BJ (cell line): ENCODE data around the gene ZYX. TPM values are rescaled to one million over a fixed set of nuclear protein-coding genes. Genes with fewer than 3 reads are reported as not detected.
"Not testable (repeated sequence)": the region's sequence is repeated elsewhere in the genome, so short reads cannot be mapped to it uniquely, and the experiment has no call there.

Experiments used
- CTCF ChIA-PET: fragments of 350-600 bp; formaldehyde crosslinking; extraction: SDS; loops from one replicate; lab custom pipeline; 2021; ENCODE audit warnings: antibody characterized with exemption, inconsistent platforms; lab: Yijun Ruan, JAX
- POLR2A ChIA-PET: fragments of 300-600 bp; sonication (Branson Sonifier 250); formaldehyde crosslinking; extraction: SDS; loops from one replicate; lab custom pipeline; 2021; ENCODE audit warnings: antibody characterized with exemption; lab: Charles Lee
- DNase-seq: peaks from one replicate; pipeline ENCODE4 v3.0.0-alpha.2; 2011; ENCODE audit warnings: low read depth
- H3K27me3 ChIP-seq: 2 replicates; pipeline ENCODE4 v1.6.0; 2011; ENCODE audit warnings: low read length; ENCODE audit not compliant: control insufficient read depth, insufficient read depth
- H3K36me3 ChIP-seq: 2 replicates; pipeline ENCODE4 v1.5.1; 2011; ENCODE audit warnings: low read length; ENCODE audit not compliant: control insufficient read depth, insufficient read depth
- H3K4me3 ChIP-seq: 2 replicates; pipeline ENCODE4 v1.5.1; 2011; ENCODE audit warnings: low read depth, mild to moderate bottlenecking, control low read depth, low read length
- CTCF ChIP-seq: IDR thresholded peaks from 2 replicates; pipeline ENCODE4 v1.5.1; 2011; ENCODE audit warnings: low read depth, mild to moderate bottlenecking, control low read depth, inconsistent platforms, low read length, moderate library complexity; ENCODE audit not compliant: insufficient read depth
- polyA plus RNA-seq: library from polyadenylated mRNA; depleted of rRNA; stranded (reverse); fragments of >200 nt; gene quantifications from 2 replicates; pipeline ENCODE4 v1.2.3, GENCODE V29; 2011

Gene ZYX
- polyA plus RNA-seq, 1 experiment: 69.9 TPM

GRCh38 chr7:143417734-143418383 lies 36.7 kb downstream of the ZYX start:
- Histone ChIP-seq H3K27me3 (no peaks in the 10 kb centered on the region), H3K36me3 (no peaks in the 10 kb centered on the region), H3K4me3 (no peak overlapping the region)
- no peak for DNase-seq
- TF ChIP-seq CTCF: no peak
- ChIA-PET POLR2A (no interaction called here), CTCF (interaction anchor here (0.9 to 4.1 kb wide), 12 partner anchors 9 to 198 kb away, joined by 3 to 36 read pairs (median 6); no protein-coding TSS in a partner anchor)

GRCh38 chr7:143418681-143419458 lies 37.7 kb downstream of the ZYX start:
- no peak overlapping the region for H3K4me3 ChIP-seq
- POLR2A ChIA-PET: no interaction called here
- no peak for TF ChIP-seq CTCF
- H3K27me3 ChIP-seq: no peaks in the 10 kb centered on the region
- no peak for DNase-seq
- CTCF ChIA-PET: interaction anchor here (0.9 to 3.9 kb wide), 4 partner anchors 10 to 178 kb away, joined by 3 to 28 read pairs (median 6); no protein-coding TSS in a partner anchor
- no peaks in the 10 kb centered on the region for H3K36me3 ChIP-seq

- TF ChIP-seq CTCF: no peak
- ChIA-PET POLR2A (no interaction called here), CTCF (no interaction called here)
- H3K4me3 ChIP-seq: no peak overlapping the region
- H3K27me3 ChIP-seq: no peaks in the 10 kb centered on the region
- no peaks in the 10 kb centered on the region for H3K36me3 ChIP-seq
- no peak for DNase-seq
Observed at GRCh38 chr7:143419880-143420279, 38.7 kb downstream of the ZYX start.

GRCh38 chr7:143420624-143421023 lies 39.5 kb downstream of the ZYX start:
- POLR2A ChIA-PET, CTCF ChIA-PET, H3K4me3 ChIP-seq, DNase-seq, H3K27me3 ChIP-seq, H3K36me3 ChIP-seq: not testable (repeated sequence)

GRCh38 chr7:143422033-143422432 lies 40.9 kb downstream of the ZYX start:
- DNase-seq: no peak
- POLR2A ChIA-PET: no interaction called here
- no peak for TF ChIP-seq CTCF
- CTCF ChIA-PET: interaction anchor here (0.6 to 1.7 kb wide), 2 partner anchors 182 to 183 kb away, joined by 3 to 6 read pairs; no protein-coding TSS in a partner anchor
- Histone ChIP-seq H3K4me3 (no peak overlapping the region), H3K27me3 (no peaks in the 10 kb centered on the region), H3K36me3 (no peaks in the 10 kb centered on the region)

GRCh38 chr7:143424476-143424875 lies 43.3 kb downstream of the ZYX start:
- not testable (repeated sequence) for DNase-seq, H3K4me3 ChIP-seq, H3K27me3 ChIP-seq, H3K36me3 ChIP-seq
- ChIA-PET CTCF (interaction anchor here (0.6 to 1.4 kb wide), 2 partner anchors 9 to 78 kb away, joined by 3 read pairs; no protein-coding TSS in a partner anchor), POLR2A (interaction anchor here (0.7 kb wide), 1 partner anchor 63 kb away, joined by 4 read pairs; no protein-coding TSS in a partner anchor)
